ENCODE measurements around the gene DYRK4.

DNA sequence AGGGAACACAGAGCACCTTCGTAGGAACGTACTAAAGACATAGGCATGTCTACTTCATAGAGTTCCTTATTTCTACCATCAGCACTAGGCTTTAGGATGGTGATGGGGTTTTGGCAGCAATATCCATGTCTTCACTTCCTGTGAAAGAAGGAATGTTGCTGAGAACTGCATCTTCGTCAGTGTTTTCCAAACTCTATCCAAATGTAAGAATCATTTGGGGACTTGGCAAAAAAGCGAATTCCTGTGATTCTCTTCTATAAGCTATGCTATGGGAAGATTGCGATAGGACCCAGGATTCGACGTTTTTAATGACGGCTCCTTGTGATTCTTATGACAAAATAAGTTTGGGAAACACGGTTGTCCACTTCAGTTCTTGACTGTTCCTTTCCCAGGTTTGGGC is 47.1 kb downstream of the DYRK4 start:
- no peak for TF ChIP-seq POLR2A (IDR thresholded peaks at IDR 0.05)
- TF ChIP-seq CTCF (IDR thresholded peaks at IDR 0.05) = no peak
